HepG2 (cell line): ENCODE data around the gene PRDX5. TPM values are rescaled to one million over a fixed set of nuclear protein-coding genes. Genes with fewer than 3 reads are reported as not detected.

ENCODE experiments used
- ATAC-seq: fragments of 200-7000 bp; cut with Tn5 transposase; 3 replicates; pipeline ENCODE4 v1.9.1; 2020; ENCODE audit warnings: mild to moderate bottlenecking, moderate library complexity
- BruUV-seq: library from RNA; stranded (reverse); fragments of 400-500 nt; replicated peaks from 2 replicates; lab custom pipeline; 2021; lab: Mats Ljungman, UMichigan
- CTCF ChIA-PET: fragments of 300-600 bp; formaldehyde crosslinking; extraction: SDS; loops from one replicate; lab custom pipeline; 2021; ENCODE audit warnings: low total read pairs, inconsistent platforms, low intra/inter-chr PET ratio; lab: Yijun Ruan, JAX
- POLR2A ChIA-PET: fragments of 350-600 bp; sonication (Branson Sonifier 250); formaldehyde crosslinking; loops from one replicate; lab custom pipeline; 2020; ENCODE audit warnings: antibody characterized with exemption, inconsistent platforms; lab: Yijun Ruan, JAX
- DNase-seq: peaks from one replicate; pipeline ENCODE4 v3.0.0-alpha.2; 2015; ENCODE audit warnings: low spot score
- FAIRE-seq: peaks from 3 replicates; lab custom pipeline; 2011; peaks lifted over from hg19 to GRCh38; lab: Jason Lieb, UNC
- H2AFZ ChIP-seq: one replicate; pipeline ENCODE4 v1.6.1; 2011; ENCODE audit warnings: low read length, inconsistent platforms
- H3K27ac ChIP-seq: fragments of 300-600 bp; 3 replicates; pipeline ENCODE4 v1.8.0; 2011; ENCODE audit warnings: mixed run types, mild to moderate bottlenecking, mixed read lengths, low read length, inconsistent platforms; ENCODE audit not compliant: insufficient read depth; ENCODE audit errors: extremely low read length
- H3K27me3 ChIP-seq, 2 experiments: fragments of 200-600 bp in 1 of 2; 2 replicates in 1 of 2; 3 replicates in 1 of 2; pipeline versions ENCODE4 v1.6.0 to v1.8.0; 2011; ENCODE audit warnings: low read length in 2 of 2, mild to moderate bottlenecking in 2 of 2, moderate library complexity in 2 of 2, inconsistent platforms in 1 of 2; ENCODE audit not compliant: insufficient read depth in 2 of 2, control insufficient read depth in 1 of 2
- H3K36me3 ChIP-seq, 2 experiments: fragments of 200-600 bp in 1 of 2; replicated peaks in 1 of 2; 2 replicates in 1 of 2; 3 replicates in 1 of 2; pipeline versions ENCODE4 v1.5.1 to v1.8.0; 2011; ENCODE audit warnings: low read length in 2 of 2, inconsistent platforms in 1 of 2; ENCODE audit not compliant: insufficient read depth in 2 of 2, control insufficient read depth in 1 of 2
- H3K4me1 ChIP-seq: 2 replicates; pipeline ENCODE4 v1.5.1; 2012; ENCODE audit warnings: low read length, inconsistent platforms; ENCODE audit not compliant: insufficient read depth
- H3K4me2 ChIP-seq: 2 replicates; pipeline ENCODE4 v1.6.0; 2011; ENCODE audit warnings: low read depth, low read length, inconsistent platforms
- H3K4me3 ChIP-seq, 3 experiments: fragments of 200-600 bp in 1 of 3; sonication (generic), shearing (Covaris generic) in 1 of 3; replicated peaks in 1 of 3; 2 replicates each; pipeline ENCODE4 v1.5.1; 2011 to 2016; ENCODE audit warnings: low read length in 3 of 3, inconsistent platforms in 2 of 3, low read depth in 2 of 3, mild to moderate bottlenecking in 2 of 3, control low read depth in 1 of 3, mixed read lengths in 1 of 3; ENCODE audit not compliant: insufficient read depth in 1 of 3
- H3K79me2 ChIP-seq: one replicate; pipeline ENCODE4 v1.6.1; 2011; ENCODE audit warnings: low read length, inconsistent platforms; ENCODE audit not compliant: insufficient read depth
- H3K9ac ChIP-seq: 2 replicates; pipeline ENCODE4 v1.6.0; 2011; ENCODE audit warnings: mild to moderate bottlenecking, low read depth, low read length, inconsistent platforms; ENCODE audit not compliant: insufficient read depth
- H3K9me3 ChIP-seq: 2 replicates; pipeline ENCODE4 v1.5.1; 2012; ENCODE audit warnings: mild to moderate bottlenecking, low read length
- H4K20me1 ChIP-seq: 2 replicates; pipeline ENCODE4 v1.6.0; 2011; ENCODE audit warnings: inconsistent platforms, mild to moderate bottlenecking, low read length, moderate library complexity; ENCODE audit not compliant: insufficient read depth
- AGO2 ChIP-seq: fragments of 200-400 bp; formaldehyde crosslinking; optimal IDR thresholded peaks from 2 replicates; pipeline ENCODE3; 2017; ENCODE audit warnings: mild to moderate bottlenecking, low read depth, low read length, moderate library complexity
- FOXP1 ChIP-seq, 2 experiments: fragments of 450-650 bp in 1 of 2; IDR thresholded peaks; 2 replicates each; pipeline ENCODE4 v1.6.1; 2017 to 2018; ENCODE audit warnings: antibody characterized with exemption in 1 of 2
- HNF1B ChIP-seq: sonication (generic); formaldehyde crosslinking; IDR thresholded peaks from 2 replicates; pipeline ENCODE4 v1.5.1; 2020; ENCODE audit warnings: mild to moderate bottlenecking, moderate library complexity, missing genetic modification reagents
- ZBTB42 ChIP-seq: sonication (generic); formaldehyde crosslinking; IDR thresholded peaks from 2 replicates; pipeline ENCODE4 v1.5.0; 2020; ENCODE audit warnings: mild to moderate bottlenecking, missing genetic modification reagents
- ZMAT5 ChIP-seq: sonication (generic); formaldehyde crosslinking; IDR thresholded peaks from 2 replicates; pipeline ENCODE4 v1.5.0; 2020; ENCODE audit warnings: mild to moderate bottlenecking, low read depth, missing genetic modification reagents, borderline replicate concordance
- ZNF142 ChIP-seq: sonication (generic); formaldehyde crosslinking; IDR thresholded peaks from 2 replicates; pipeline ENCODE4 v1.4.0; 2020; ENCODE audit warnings: missing genetic modification reagents
- ZNF3 ChIP-seq: IDR thresholded peaks from 2 replicates; pipeline ENCODE4 v1.7.0; 2017; ENCODE audit warnings: inconsistent platforms
- WGBS: methylation state at CpG from one replicate; pipeline ENCODE4 v1.1.6; 2017; ENCODE audit warnings: low lambda C conversion rate; 5-methylcytosine and 5-hydroxymethylcytosine counted together
- in situ Hi-C: cut with HindIII; loops from 2 replicates; pipeline ENCODE4 v1.10.0; 2017; ENCODE audit warnings: low pct_unique_long_range_greater_than_20kb; ENCODE audit not compliant: extremely low pct_ligation_motif_present
- intact Hi-C: fragments of 100-400 bp; cut with micrococcal nuclease; formaldehyde crosslinking; loops from one replicate; pipeline ENCODE4 v1.10.0; 2022; ENCODE audit not compliant: unreplicated experiment
- polyA plus RNA-seq, 8 experiments: library from polyadenylated mRNA; depleted of rRNA in 3 of 8; stranded (reverse) in 7 of 8; unstranded in 1 of 8; fragments of >200 nt; fragmentation: Illumina TruSeq in 4 of 8; extraction: Trizol in 4 of 8; gene quantifications; 2 replicates each; pipeline versions ENCODE4 v1.2.1 to v1.2.3, GENCODE V29; 2011 to 2016; ENCODE audit warnings: low read depth in 4 of 8, missing spikeins in 1 of 8, mixed read lengths in 1 of 8; ENCODE audit not compliant: insufficient read depth in 1 of 8
- total RNA-seq, 5 experiments: library from RNA; depleted of rRNA; stranded (reverse); fragments of >200 nt; fragmentation: Illumina TruSeq; extraction: Trizol; gene quantifications; 2 replicates each; pipeline ENCODE4 v1.2.3, GENCODE V29; 2016; ENCODE audit warnings: low read depth in 1 of 5

The PRDX5 gene
- total and polyA plus RNA-seq, 2 of the 13 experiments (the other 11 are each of a cell fraction or from before 2014, with no cell fraction given): 215 to 311 TPM

- TF ChIP-seq FOXP1 (IDR thresholded peaks at IDR 0.05) (no peak), FOXP1 (CRISPR knock-in tag; IDR thresholded peaks at IDR 0.05) (no peak), ZMAT5 (CRISPR knock-in tag) (no peak), ZNF142 (CRISPR knock-in tag) (no peak), HNF1B (no peak), ZNF3 (CRISPR knock-in tag) (no peak), AGO2 (peak; percentile 52), ZBTB42 (CRISPR knock-in tag) (no peak)
- TF ChIP-seq, all 625 proteins: peak for 1
- FAIRE-seq: no peak
- H4K20me1 ChIP-seq: no peaks in the 10 kb centered on the region
- no peak for DNase-seq
- in situ Hi-C loops: no loop called here
- peaks cover 2 to 16% of the 10 kb centered on the region in 2 experiments; a peak in 3 of 5 replicates for H3K36me3 ChIP-seq
- H3K4me1 ChIP-seq: peaks cover 6% of the 10 kb centered on the region; the same call in 1 of the 2 replicates
- no peak for ATAC-seq
- H3K79me2 ChIP-seq: no peaks in the 10 kb centered on the region
- H3K9me3 ChIP-seq: no peaks in the 10 kb centered on the region
- ChIA-PET CTCF (no interaction called here), POLR2A (no interaction called here)
- H3K4me2 ChIP-seq: no peak overlapping the region
- H2AFZ ChIP-seq: no peak overlapping the region
- H3K27ac ChIP-seq: no peak overlapping the region
- no peak overlapping the region for H3K9ac ChIP-seq
- H3K27me3 ChIP-seq: no peaks in the 10 kb centered on the region; a peak in 1 of 5 replicates
- no peak overlapping the region for H3K4me3 ChIP-seq
- intact Hi-C loops: no loop called here
- 98% methylated on average over 57 of the region's 82 CpGs for WGBS
- no TSS peak for BruUV-seq
Measured at GRCh38 chr11:64369440-64370421, 51.8 kb downstream of the PRDX5 start.
